Right lobe of liver (tissue), 4 donors: Measurements from ENCODE around the gene HGS.

Experiments used
- CTCF ChIP-seq, 4 donors: fragments of 200-600 bp in 3 of 4; fragments of 450-650 bp in 1 of 4; IDR thresholded peaks; one replicate each; pipeline versions ENCODE4 v1.5.1 to v1.8.0; 2016 to 2022; ENCODE audit warnings: antibody characterized with exemption in 4 of 4, mild to moderate bottlenecking in 2 of 4
- POLR2A ChIP-seq: fragments of 450-650 bp; IDR thresholded peaks from one replicate; pipeline ENCODE4 v1.6.1; 2017; ENCODE audit warnings: antibody characterized with exemption, mild to moderate bottlenecking
- donor health status: DM: no; HTN: no; CAD: no.
- donor health status: DM: no; HTN: no; CAD: no.
- donor health status: DM: no; HTN: yes; CAD: no.

- TF ChIP-seq CTCF (IDR thresholded peaks at IDR 0.05) = no peak
- TF ChIP-seq POLR2A = no peak
Observed at GRCh38 chr17:81667754-81668153, 16.1 kb upstream of the HGS start.
